ENCODE data around the gene ATP8A2. TPM values are rescaled to one million over a fixed set of nuclear protein-coding genes. Genes with fewer than 3 reads are reported as not detected.

The ATP8A2 gene
- total RNA-seq, 1 experiment from 2014 or later = 5.2 TPM

GRCh38 chr13:25958986-25959385 lies 587.2 kb downstream of the ATP8A2 start (continued):
- TF ChIP-seq, protein P1, sequence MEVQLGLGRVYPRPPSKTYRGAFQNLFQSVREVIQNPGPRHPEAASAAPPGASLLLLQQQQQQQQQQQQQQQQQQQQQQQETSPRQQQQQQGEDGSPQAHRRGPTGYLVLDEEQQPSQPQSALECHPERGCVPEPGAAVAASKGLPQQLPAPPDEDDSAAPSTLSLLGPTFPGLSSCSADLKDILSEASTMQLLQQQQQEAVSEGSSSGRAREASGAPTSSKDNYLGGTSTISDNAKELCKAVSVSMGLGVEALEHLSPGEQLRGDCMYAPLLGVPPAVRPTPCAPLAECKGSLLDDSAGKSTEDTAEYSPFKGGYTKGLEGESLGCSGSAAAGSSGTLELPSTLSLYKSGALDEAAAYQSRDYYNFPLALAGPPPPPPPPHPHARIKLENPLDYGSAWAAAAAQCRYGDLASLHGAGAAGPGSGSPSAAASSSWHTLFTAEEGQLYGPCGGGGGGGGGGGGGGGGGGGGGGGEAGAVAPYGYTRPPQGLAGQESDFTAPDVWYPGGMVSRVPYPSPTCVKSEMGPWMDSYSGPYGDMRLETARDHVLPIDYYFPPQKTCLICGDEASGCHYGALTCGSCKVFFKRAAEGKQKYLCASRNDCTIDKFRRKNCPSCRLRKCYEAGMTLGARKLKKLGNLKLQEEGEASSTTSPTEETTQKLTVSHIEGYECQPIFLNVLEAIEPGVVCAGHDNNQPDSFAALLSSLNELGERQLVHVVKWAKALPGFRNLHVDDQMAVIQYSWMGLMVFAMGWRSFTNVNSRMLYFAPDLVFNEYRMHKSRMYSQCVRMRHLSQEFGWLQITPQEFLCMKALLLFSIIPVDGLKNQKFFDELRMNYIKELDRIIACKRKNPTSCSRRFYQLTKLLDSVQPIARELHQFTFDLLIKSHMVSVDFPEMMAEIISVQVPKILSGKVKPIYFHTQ (CRISPR knock-in tag; IDR thresholded peaks at IDR 0.05) = no peak
- no peak for TF ChIP-seq ZNF671 (CRISPR knock-in tag; IDR thresholded peaks at IDR 0.05)
- TF ChIP-seq, protein P2, sequence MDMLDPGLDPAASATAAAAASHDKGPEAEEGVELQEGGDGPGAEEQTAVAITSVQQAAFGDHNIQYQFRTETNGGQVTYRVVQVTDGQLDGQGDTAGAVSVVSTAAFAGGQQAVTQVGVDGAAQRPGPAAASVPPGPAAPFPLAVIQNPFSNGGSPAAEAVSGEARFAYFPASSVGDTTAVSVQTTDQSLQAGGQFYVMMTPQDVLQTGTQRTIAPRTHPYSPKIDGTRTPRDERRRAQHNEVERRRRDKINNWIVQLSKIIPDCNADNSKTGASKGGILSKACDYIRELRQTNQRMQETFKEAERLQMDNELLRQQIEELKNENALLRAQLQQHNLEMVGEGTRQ (CRISPR knock-in tag; IDR thresholded peaks at IDR 0.05) = no peak
- TF ChIP-seq PREB (CRISPR knock-in tag; IDR thresholded peaks at IDR 0.05; ENCODE audit: borderline replicate concordance) = no peak
- TF ChIP-seq, protein P3, sequence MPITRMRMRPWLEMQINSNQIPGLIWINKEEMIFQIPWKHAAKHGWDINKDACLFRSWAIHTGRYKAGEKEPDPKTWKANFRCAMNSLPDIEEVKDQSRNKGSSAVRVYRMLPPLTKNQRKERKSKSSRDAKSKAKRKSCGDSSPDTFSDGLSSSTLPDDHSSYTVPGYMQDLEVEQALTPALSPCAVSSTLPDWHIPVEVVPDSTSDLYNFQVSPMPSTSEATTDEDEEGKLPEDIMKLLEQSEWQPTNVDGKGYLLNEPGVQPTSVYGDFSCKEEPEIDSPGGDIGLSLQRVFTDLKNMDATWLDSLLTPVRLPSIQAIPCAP (CRISPR knock-in tag; IDR thresholded peaks at IDR 0.05) = no peak
- TF ChIP-seq TP53 (CRISPR knock-in tag; IDR thresholded peaks at IDR 0.05) = no peak
- TF ChIP-seq EMX1 (CRISPR knock-in tag; IDR thresholded peaks at IDR 0.05) = no peak
- TF ChIP-seq IRF2 (CRISPR knock-in tag; IDR thresholded peaks at IDR 0.05; ENCODE audit: borderline replicate concordance, low read depth) = no peak
- TF ChIP-seq PRRX2 (CRISPR knock-in tag; IDR thresholded peaks at IDR 0.05) = no peak
- no peak for TF ChIP-seq ZNF138 (CRISPR knock-in tag; conservative IDR thresholded peaks at IDR 0.05)
- TF ChIP-seq ETV6 (CRISPR knock-in tag; IDR thresholded peaks at IDR 0.05) = no peak

GRCh38 chr13:25961294-25961693 lies 589.5 kb downstream of the ATP8A2 start:
- Mint-ChIP-seq H3K36me3 (peaks cover 12% of the 10 kb centered on the region), H3K4me1 (peaks cover 13% of the 10 kb centered on the region), H3K27me3 (ENCODE audit: low read depth) (peaks cover 6% of the 10 kb centered on the region), H3K27ac (no peak overlapping the region), H3K9me3 (peaks cover 16% of the 10 kb centered on the region), H3K4me3 (no peak overlapping the region)
- DNase-seq (ENCODE audit: low spot score) = no peak
- TF ChIP-seq JUN (CRISPR knock-in tag; IDR thresholded peaks at IDR 0.05) = no peak
- no peak for TF ChIP-seq FOXJ3 (CRISPR knock-in tag; IDR thresholded peaks at IDR 0.05; ENCODE audit: borderline replicate concordance)
- TF ChIP-seq ZNF423 (CRISPR knock-in tag; IDR thresholded peaks at IDR 0.05) = no peak
- TF ChIP-seq, protein P4, sequence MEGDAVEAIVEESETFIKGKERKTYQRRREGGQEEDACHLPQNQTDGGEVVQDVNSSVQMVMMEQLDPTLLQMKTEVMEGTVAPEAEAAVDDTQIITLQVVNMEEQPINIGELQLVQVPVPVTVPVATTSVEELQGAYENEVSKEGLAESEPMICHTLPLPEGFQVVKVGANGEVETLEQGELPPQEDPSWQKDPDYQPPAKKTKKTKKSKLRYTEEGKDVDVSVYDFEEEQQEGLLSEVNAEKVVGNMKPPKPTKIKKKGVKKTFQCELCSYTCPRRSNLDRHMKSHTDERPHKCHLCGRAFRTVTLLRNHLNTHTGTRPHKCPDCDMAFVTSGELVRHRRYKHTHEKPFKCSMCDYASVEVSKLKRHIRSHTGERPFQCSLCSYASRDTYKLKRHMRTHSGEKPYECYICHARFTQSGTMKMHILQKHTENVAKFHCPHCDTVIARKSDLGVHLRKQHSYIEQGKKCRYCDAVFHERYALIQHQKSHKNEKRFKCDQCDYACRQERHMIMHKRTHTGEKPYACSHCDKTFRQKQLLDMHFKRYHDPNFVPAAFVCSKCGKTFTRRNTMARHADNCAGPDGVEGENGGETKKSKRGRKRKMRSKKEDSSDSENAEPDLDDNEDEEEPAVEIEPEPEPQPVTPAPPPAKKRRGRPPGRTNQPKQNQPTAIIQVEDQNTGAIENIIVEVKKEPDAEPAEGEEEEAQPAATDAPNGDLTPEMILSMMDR (IDR thresholded peaks at IDR 0.05) = no peak
- TF ChIP-seq USF1 (CRISPR knock-in tag; IDR thresholded peaks at IDR 0.05) = no peak
- no peak for TF ChIP-seq NFYB (CRISPR knock-in tag; conservative IDR thresholded peaks at IDR 0.05; ENCODE audit: low read depth)
- TF ChIP-seq TEAD4 (CRISPR knock-in tag; IDR thresholded peaks at IDR 0.05) = no peak
- TF ChIP-seq CREB1 (CRISPR knock-in tag; IDR thresholded peaks at IDR 0.05) = no peak
- no peak for TF ChIP-seq MYBL2 (CRISPR knock-in tag; IDR thresholded peaks at IDR 0.05)
- TF ChIP-seq NR3C1 (CRISPR knock-in tag; conservative IDR thresholded peaks at IDR 0.05; ENCODE audit: low read depth) = no peak
- POLR2A ChIA-PET = no interaction called here
- CTCF ChIA-PET = interaction anchor here (1.1 kb wide), 1 partner anchor 75 kb away, joined by 3 read pairs; no protein-coding TSS in a partner anchor
- no peak for ATAC-seq

Data from WTC11 (cell line).